Stomach (tissue), 9 donors: Measurements from ENCODE around the gene TMEM258. TPM values are rescaled to one million over a fixed set of nuclear protein-coding genes. Genes with fewer than 3 reads are reported as not detected.

Experiments
- DNase-seq, 2 donors: peaks; one replicate each; pipeline versions ENCODE4 v3.0.0 to v3.0.0-alpha.2; 2013 to 2019
- H3K27ac ChIP-seq, 5 donors: fragments of 200-600 bp in 4 of 5; sonication (generic) in 4 of 5; one replicate each; pipeline ENCODE4 v1.5.1; 2013 to 2019; ENCODE audit warnings: mild to moderate bottlenecking in 1 of 5, moderate library complexity in 1 of 5
- H3K27me3 ChIP-seq, 3 donors: fragments of 200-600 bp; sonication (generic); one replicate each; pipeline ENCODE4 v1.5.1; 2017 to 2019; ENCODE audit warnings: mixed run types in 1 of 3
- H3K36me3 ChIP-seq, 4 donors: fragments of 200-600 bp; sonication (generic); 1 replicate in 3 of 4; 2 replicates in 1 of 4; pipeline ENCODE4 v1.5.1; 2016 to 2019
- H3K4me1 ChIP-seq, 4 donors: fragments of 200-600 bp; sonication (generic); one replicate each; pipeline ENCODE4 v1.5.1; 2016 to 2019
- H3K4me3 ChIP-seq, 4 donors: fragments of 200-600 bp; sonication (generic) in 3 of 4; one replicate each; pipeline ENCODE4 v1.5.1; 2016 to 2019; ENCODE audit warnings: mild to moderate bottlenecking in 1 of 4
- H3K9me3 ChIP-seq, 4 donors: fragments of 200-600 bp; sonication (generic); one replicate each; pipeline ENCODE4 v1.5.1; 2016 to 2019
- EP300 ChIP-seq: sonication (generic); formaldehyde crosslinking; IDR thresholded peaks from one replicate; pipeline ENCODE4 v1.6.1; 2017; ENCODE audit warnings: antibody characterized with exemption
- POLR2A ChIP-seq, 4 donors: fragments of 450-650 bp; IDR thresholded peaks; one replicate each; pipeline ENCODE4 v1.6.1; 2016; ENCODE audit warnings: antibody characterized with exemption in 4 of 4, control low read depth in 2 of 4, mild to moderate bottlenecking in 1 of 4, moderate library complexity in 1 of 4
- POLR2AphosphoS5 ChIP-seq, 3 donors: sonication (generic); formaldehyde crosslinking; IDR thresholded peaks; one replicate each; pipeline ENCODE4 v1.6.1; 2016; ENCODE audit warnings: antibody characterized with exemption in 3 of 3
- WGBS, 5 donors: extraction: QIAGEN DNeasy Blood & Tissue Kit in 3 of 5; methylation state at CpG; one replicate each; pipeline versions ENCODE4 v1.1.5 to v1.1.7; 2013 to 2018; 5-methylcytosine and 5-hydroxymethylcytosine counted together
- intact Hi-C: fragments of 100-400 bp; cut with DNase I; formaldehyde crosslinking; loops from one replicate; pipeline ENCODE4 v1.15.1; 2023; ENCODE audit warnings: low total_unique reads
- polyA plus RNA-seq, 3 donors: library from polyadenylated mRNA; stranded (reverse); fragments of 200-250 nt; gene quantifications; one replicate each; pipeline ENCODE4 v1.2.3, GENCODE V29; 2013
- total RNA-seq, 5 donors: library from RNA; depleted of rRNA; stranded (reverse); fragments of >200 nt; gene quantifications; one replicate each; pipeline versions ENCODE4 v1.1.0 to v1.2.3, GENCODE V29; 2014 to 2016
- TF ChIP-seq, protein P1 (sequence below), 7 experiments: fragments of 450-650 bp in 4 of 7; fragments of 200-600 bp in 3 of 7; sonication (generic) in 3 of 7; IDR thresholded peaks; one replicate each; pipeline ENCODE4 v1.5.1; 2016 to 2019; ENCODE audit warnings: antibody characterized with exemption in 7 of 7, control low read depth in 2 of 7, mild to moderate bottlenecking in 1 of 7
- donor health status: healthy with polysubstance abuse.
- donor health status: Bipolar disorder and iron deficiency.
- donor health status: healthy.

Gene TMEM258
- total and polyA plus RNA-seq, 8 donors = 24.1 to 274 (median 50.3) TPM; not detected in 1

DNA sequence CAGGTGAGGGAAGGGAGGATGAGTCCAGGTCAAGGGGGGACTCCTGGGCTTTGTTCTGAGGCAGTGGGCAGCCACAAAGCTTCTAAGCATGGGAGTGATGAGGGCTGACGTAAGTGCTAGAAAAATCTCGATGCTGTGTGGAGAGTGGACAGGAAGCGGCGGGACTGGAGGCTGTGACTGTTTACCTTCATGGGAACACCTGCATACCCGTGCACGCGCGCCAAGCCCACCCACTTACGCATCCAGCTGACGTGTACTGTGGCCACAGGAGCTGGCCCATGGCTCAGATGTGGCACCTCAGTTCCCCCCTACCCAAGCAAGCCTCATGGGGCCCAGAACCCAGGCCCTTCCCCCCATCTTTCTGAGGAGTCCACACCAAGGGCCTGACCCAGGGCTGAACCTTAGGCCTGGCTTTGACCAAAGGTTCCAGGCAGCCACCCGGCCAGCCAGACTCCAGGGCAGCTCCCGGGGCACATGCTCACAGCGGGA is 26.0 kb downstream of the TMEM258 start:
- H3K27me3 ChIP-seq = peaks cover 0 to 31% (median 0%) of the 10 kb centered on the region in 3 donors
- WGBS, 5 donors = 28 to 50% (median 38%) methylated on average over 4 to 13 of the region's 13 CpGs
- H3K4me1 ChIP-seq = peaks cover 56 to 81% (median 77%) of the 10 kb centered on the region in 4 donors
- H3K36me3 ChIP-seq = peaks cover 0 to 8% (median 0%) of the 10 kb centered on the region in 4 donors
- H3K9me3 ChIP-seq = no peaks in the 10 kb centered on the region
- intact Hi-C loops = no loop called here
- TF ChIP-seq POLR2AphosphoS5 (IDR thresholded peaks at IDR 0.05) = peak in 1 of 3 donors; percentile 30
- TF ChIP-seq EP300 = no peak
- TF ChIP-seq POLR2A (IDR thresholded peaks at IDR 0.05) = no peak
- TF ChIP-seq, protein P1, sequence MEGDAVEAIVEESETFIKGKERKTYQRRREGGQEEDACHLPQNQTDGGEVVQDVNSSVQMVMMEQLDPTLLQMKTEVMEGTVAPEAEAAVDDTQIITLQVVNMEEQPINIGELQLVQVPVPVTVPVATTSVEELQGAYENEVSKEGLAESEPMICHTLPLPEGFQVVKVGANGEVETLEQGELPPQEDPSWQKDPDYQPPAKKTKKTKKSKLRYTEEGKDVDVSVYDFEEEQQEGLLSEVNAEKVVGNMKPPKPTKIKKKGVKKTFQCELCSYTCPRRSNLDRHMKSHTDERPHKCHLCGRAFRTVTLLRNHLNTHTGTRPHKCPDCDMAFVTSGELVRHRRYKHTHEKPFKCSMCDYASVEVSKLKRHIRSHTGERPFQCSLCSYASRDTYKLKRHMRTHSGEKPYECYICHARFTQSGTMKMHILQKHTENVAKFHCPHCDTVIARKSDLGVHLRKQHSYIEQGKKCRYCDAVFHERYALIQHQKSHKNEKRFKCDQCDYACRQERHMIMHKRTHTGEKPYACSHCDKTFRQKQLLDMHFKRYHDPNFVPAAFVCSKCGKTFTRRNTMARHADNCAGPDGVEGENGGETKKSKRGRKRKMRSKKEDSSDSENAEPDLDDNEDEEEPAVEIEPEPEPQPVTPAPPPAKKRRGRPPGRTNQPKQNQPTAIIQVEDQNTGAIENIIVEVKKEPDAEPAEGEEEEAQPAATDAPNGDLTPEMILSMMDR (IDR thresholded peaks at IDR 0.05) = no peak
- peak overlapping the region; percentile 89 to 95 (median 90) for H3K27ac ChIP-seq
- peak; percentile 79 to 87 for DNase-seq
- no peak overlapping the region for H3K4me3 ChIP-seq

DNA sequence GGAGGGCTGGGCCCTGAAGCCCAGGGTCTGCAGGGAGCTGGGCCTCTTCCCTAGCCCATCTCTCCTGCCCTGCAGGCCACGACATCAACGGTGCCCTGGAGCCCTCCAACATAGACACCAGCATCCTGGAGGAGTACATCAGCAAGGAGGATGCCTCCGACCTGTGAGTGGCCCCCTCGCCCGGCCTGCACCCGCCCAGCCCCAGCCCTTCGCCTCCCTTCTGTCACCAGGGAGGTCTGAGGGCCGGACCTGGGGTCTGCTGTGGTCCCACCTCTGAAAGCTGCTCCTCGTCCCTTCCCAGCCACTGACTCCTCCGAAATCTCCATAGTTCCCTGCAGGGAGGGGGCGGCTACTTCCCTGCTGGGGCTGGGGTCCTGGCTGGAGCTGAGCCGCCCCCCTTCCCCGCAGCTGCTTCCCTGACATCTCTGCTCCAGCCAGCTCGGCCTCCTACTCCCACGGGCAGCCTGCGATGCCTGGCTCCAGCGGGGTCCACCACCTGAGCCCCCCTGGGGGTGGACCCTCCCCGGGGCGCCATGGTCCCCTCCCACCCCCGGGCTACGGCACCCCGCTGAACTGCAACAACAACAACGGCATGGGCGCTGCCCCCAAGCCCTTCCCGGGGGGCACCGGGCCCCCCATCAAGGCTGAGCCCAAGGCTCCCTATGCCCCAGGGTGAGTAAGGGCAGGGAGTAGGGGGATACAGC is 26.7 kb downstream of the TMEM258 start:
- Histone ChIP-seq H3K4me1 (peaks cover 54 to 80% (median 77%) of the 10 kb centered on the region in 4 donors), H3K4me3 (no peak overlapping the region), H3K27me3 (peaks cover 0 to 37% (median 0%) of the 10 kb centered on the region in 3 donors), H3K9me3 (no peaks in the 10 kb centered on the region), H3K27ac (peak overlapping the region; percentile 89 to 95 (median 90)), H3K36me3 (peaks cover 0 to 4% (median 0%) of the 10 kb centered on the region in 4 donors)
- intact Hi-C loops = no loop called here
- TF ChIP-seq, protein P1 (IDR thresholded peaks at IDR 0.05) = no peak
- TF ChIP-seq POLR2A (IDR thresholded peaks at IDR 0.05) (no peak), EP300 (no peak), POLR2AphosphoS5 (IDR thresholded peaks at IDR 0.05) (no peak)
- DNase-seq = no peak
- WGBS, 5 donors = 73 to 80% (median 74%) methylated on average over 21 to 26 of the region's 26 CpGs

DNA sequence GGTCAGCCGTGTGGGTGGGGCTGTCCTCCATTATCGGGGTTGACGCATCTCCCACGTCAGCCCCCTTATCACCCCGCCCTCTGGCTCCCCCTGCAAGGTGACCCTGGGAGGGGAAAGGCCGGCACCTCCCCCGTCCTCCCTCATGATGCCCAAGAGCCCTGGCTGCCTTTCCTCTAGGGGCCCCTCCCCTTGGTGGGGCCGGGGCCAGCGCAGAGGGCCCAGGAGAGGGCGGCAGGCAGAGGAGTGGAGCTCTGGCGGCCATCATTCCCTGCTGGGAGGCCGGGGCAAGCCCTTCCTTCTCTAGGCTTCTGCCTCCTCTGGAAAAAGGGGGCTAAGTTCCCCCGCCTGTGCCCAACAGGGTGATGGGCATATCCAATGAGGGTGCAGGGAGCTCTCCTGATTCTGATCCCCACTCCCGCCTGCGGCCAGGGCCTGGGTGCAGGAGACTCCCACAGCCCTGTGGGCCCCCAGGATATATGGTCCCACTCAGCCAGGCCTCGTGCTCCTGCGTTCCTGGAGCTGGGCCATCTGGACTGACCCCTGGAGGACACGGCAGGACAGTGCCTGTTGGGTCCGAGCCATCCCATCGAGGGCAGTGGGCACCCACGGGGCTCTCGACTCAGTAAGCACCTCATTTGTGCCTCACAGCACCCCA is 27.7 kb downstream of the TMEM258 start:
- Histone ChIP-seq H3K4me1 (peaks cover 47 to 78% (median 76%) of the 10 kb centered on the region in 4 donors), H3K9me3 (no peaks in the 10 kb centered on the region), H3K4me3 (no peak overlapping the region), H3K36me3 (peaks cover 0 to 4% (median 0%) of the 10 kb centered on the region in 4 donors), H3K27me3 (peaks cover 0 to 37% (median 0%) of the 10 kb centered on the region in 3 donors), H3K27ac (peak overlapping the region; percentile 89 to 95 (median 90))
- 21 to 54% (median 33%) methylated on average over 11 to 22 of the region's 22 CpGs for WGBS, 5 donors
- TF ChIP-seq POLR2A (IDR thresholded peaks at IDR 0.05) (peak in 1 of 4 donors; percentile 22), POLR2AphosphoS5 (IDR thresholded peaks at IDR 0.05) (peak in 2 of 3 donors; percentile 71 to 90), EP300 (no peak)
- TF ChIP-seq, protein P1 (IDR thresholded peaks at IDR 0.05) = peak in 1 of 7 experiments; percentile 7
- intact Hi-C loops = no loop called here
- peak; percentile 87 to 93 for DNase-seq

DNA sequence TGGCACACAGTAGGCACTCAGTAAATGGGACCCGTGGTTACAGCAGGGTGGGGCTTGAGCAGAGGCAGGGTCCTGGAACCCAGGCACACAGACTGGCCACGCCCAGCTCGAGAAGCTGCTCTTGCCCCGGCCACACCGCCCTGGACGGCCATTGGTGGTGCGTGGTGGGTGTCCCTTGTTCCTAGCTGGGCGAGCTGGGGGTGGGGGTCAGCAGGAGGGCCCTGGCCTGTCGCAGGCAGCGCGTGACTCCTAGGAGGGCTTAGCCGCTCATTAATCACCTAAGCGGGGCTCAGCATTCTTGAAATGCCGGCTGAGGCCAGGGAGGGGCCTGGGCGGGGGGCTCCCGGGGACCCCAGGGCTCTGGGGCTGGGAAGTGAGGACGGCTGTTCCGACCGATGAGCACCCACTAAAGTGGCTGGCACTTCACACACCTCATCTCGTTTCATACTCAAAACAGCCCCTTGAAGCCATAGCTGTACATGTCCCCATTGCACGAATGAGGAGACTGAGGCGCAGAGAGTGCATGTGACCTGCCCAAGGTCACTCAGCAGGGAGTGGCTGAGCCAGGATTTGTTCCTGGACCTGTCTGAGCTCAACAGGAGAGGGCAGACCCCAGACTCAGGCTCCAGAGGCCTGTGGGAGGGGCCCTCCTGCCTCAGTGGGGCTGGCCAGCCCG is 28.3 kb downstream of the TMEM258 start:
- Histone ChIP-seq H3K4me1 (peaks cover 49 to 78% (median 74%) of the 10 kb centered on the region in 4 donors), H3K36me3 (peaks cover 0 to 4% (median 0%) of the 10 kb centered on the region in 4 donors), H3K4me3 (no peak overlapping the region), H3K9me3 (no peaks in the 10 kb centered on the region), H3K27ac (peak overlapping the region; percentile 89 to 95 (median 90)), H3K27me3 (peaks cover 0 to 31% (median 0%) of the 10 kb centered on the region in 3 donors)
- 53 to 69% (median 60%) methylated on average over 22 to 23 of the region's 23 CpGs for WGBS, 5 donors
- intact Hi-C loops = no loop called here
- no peak for TF ChIP-seq POLR2AphosphoS5 (IDR thresholded peaks at IDR 0.05)
- no peak for TF ChIP-seq EP300
- TF ChIP-seq, protein P1 (IDR thresholded peaks at IDR 0.05) = no peak
- TF ChIP-seq POLR2A (IDR thresholded peaks at IDR 0.05) = no peak
- DNase-seq = no peak
